ENCODE data around the gene GLT6D1. TPM values are rescaled to one million over a fixed set of nuclear protein-coding genes. Genes with fewer than 3 reads are reported as not detected.

GLT6D1 gene
- total RNA-seq, 1 experiment from 2014 or later: not detected

DNA sequence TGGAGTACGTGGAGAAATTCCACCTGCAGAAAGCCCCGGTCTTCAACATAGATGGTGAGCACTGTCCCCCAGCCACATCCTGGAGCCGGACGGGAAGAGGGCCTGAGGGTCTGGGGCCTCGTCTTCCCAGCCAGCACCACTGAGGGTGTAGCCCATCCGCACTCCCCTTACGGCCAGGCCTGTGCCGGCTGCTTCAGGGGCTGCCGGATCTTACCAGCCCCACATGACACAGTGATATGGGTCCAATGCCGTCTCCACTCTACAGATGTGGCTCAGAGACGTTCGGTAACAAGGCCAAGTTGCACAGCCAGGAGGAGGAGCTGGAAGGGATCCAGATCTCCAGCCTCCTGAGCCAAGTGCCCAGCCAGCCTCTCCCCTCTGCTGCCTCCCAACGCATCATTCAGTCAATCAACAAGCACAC, 21.3 kb downstream of the GLT6D1 start:
- Histone ChIP-seq H3K27me3 (ENCODE audit: control insufficient read depth, insufficient read depth, low read length) (no peaks in the 10 kb centered on the region; the same call in 1 of the 2 replicates), H3K4me3 (ENCODE audit: low read depth in 2 of 2, low read length in 2 of 2) (no peak overlapping the region), H3K4me1 (ENCODE audit: control insufficient read depth, insufficient read depth, low read length) (no peaks in the 10 kb centered on the region), H3K27ac (ENCODE audit: low read length) (no peak overlapping the region), H3K9me3 (ENCODE audit: control insufficient read depth, insufficient read depth, low read depth, low read length) (no peaks in the 10 kb centered on the region), H3K36me3 (ENCODE audit: control insufficient read depth, insufficient read depth, low read length) (no peaks in the 10 kb centered on the region)
- no peak for TF ChIP-seq CTCF (IDR thresholded peaks at IDR 0.05)
- no peak for TF ChIP-seq SIN3A (IDR thresholded peaks at IDR 0.05; ENCODE audit: borderline replicate concordance, insufficient read depth, low read depth, low read length)
- no peak for TF ChIP-seq TCF7L2 (IDR thresholded peaks at IDR 0.05; ENCODE audit: low read depth, low read length)
- TF ChIP-seq POLR2AphosphoS5 (IDR thresholded peaks at IDR 0.05; ENCODE audit: low read depth, low read length): no peak
- POLR2A ChIA-PET: no interaction called here
- no TSS peak for BruUV-seq (replicated peaks)
- CTCF ChIA-PET: no interaction called here
- ATAC-seq (no peak), DNase-seq (ENCODE audit: low read depth, low spot score) (no peak)
- in situ Hi-C loops (cut with HindIII; ENCODE audit: low pct_unique_long_range_greater_than_20kb, low sequenced_read_pairs) (no loop called here), intact Hi-C loops (cut with micrococcal nuclease; ENCODE audit: unreplicated experiment) (no loop called here)

GRCh38 chr9:135617538-135617900, 21.8 kb downstream of the GLT6D1 start:
- intact Hi-C loops (cut with micrococcal nuclease; ENCODE audit: unreplicated experiment) (no loop called here), in situ Hi-C loops (cut with HindIII; ENCODE audit: low pct_unique_long_range_greater_than_20kb, low sequenced_read_pairs) (no loop called here)
- ChIA-PET POLR2A (no interaction called here), CTCF (interaction anchor here (0.6 kb wide), 1 partner anchor 15 kb away, joined by 4 read pairs; no protein-coding TSS in a partner anchor)
- H3K4me1 ChIP-seq (ENCODE audit: control insufficient read depth, insufficient read depth, low read length): no peaks in the 10 kb centered on the region
- ATAC-seq (no peak), DNase-seq (ENCODE audit: low read depth, low spot score) (no peak)
- TF ChIP-seq TCF7L2 (IDR thresholded peaks at IDR 0.05; ENCODE audit: low read depth, low read length) (no peak), CTCF (IDR thresholded peaks at IDR 0.05) (no peak), REST (IDR thresholded peaks at IDR 0.05; ENCODE audit: insufficient read depth in 1 of 2, low read depth in 2 of 2, low read length in 1 of 2) (no peak), POLR2AphosphoS5 (IDR thresholded peaks at IDR 0.05; ENCODE audit: low read depth, low read length) (no peak), SIN3A (IDR thresholded peaks at IDR 0.05; ENCODE audit: borderline replicate concordance, insufficient read depth, low read depth, low read length) (no peak)
- H3K36me3 ChIP-seq (ENCODE audit: control insufficient read depth, insufficient read depth, low read length): no peaks in the 10 kb centered on the region
- BruUV-seq (replicated peaks): no TSS peak
- H3K9me3 ChIP-seq (ENCODE audit: control insufficient read depth, insufficient read depth, low read depth, low read length): no peaks in the 10 kb centered on the region
- no peaks in the 10 kb centered on the region; the same call in 1 of the 2 replicates for H3K27me3 ChIP-seq (ENCODE audit: control insufficient read depth, insufficient read depth, low read length)
- H3K4me3 ChIP-seq (ENCODE audit: low read depth in 2 of 2, low read length in 2 of 2): no peak overlapping the region
- H3K27ac ChIP-seq (ENCODE audit: low read length): no peak overlapping the region
